Nephron (organoid): ENCODE results near the gene BDKRB2.

Experiments
- H3K27ac Mint-ChIP-seq, 3 experiments: 2 replicates each; pipeline ENCODE4 v1.8.0; 2020; ENCODE audit warnings: mixed read lengths in 3 of 3, mild to moderate bottlenecking in 2 of 3, moderate library complexity in 1 of 3
- H3K27me3 Mint-ChIP-seq: 2 replicates; pipeline ENCODE4 v1.8.0; 2021; ENCODE audit warnings: low read depth, mild to moderate bottlenecking, moderate library complexity, mixed read lengths
- H3K36me3 Mint-ChIP-seq: 2 replicates; pipeline ENCODE4 v1.8.0; 2020; ENCODE audit warnings: low read depth, mixed read lengths
- H3K4me1 Mint-ChIP-seq: 2 replicates; pipeline ENCODE4 v1.8.0; 2020; ENCODE audit warnings: mixed read lengths
- H3K4me3 Mint-ChIP-seq, 3 experiments: 2 replicates each; pipeline ENCODE4 v1.8.0; 2020; ENCODE audit warnings: mild to moderate bottlenecking in 3 of 3, mixed read lengths in 3 of 3, moderate library complexity in 2 of 3
- H3K9me3 Mint-ChIP-seq: 2 replicates; pipeline ENCODE4 v1.8.0; 2020; ENCODE audit warnings: mixed read lengths
- CTCF ChIP-seq, 3 experiments: fragments of 200-600 bp; sonication (generic); IDR thresholded peaks; one replicate each; pipeline ENCODE4 v1.5.0; 2021; ENCODE audit warnings: antibody characterized with exemption in 3 of 3; ENCODE audit not compliant: unreplicated experiment in 3 of 3

The BDKRB2 gene

GRCh38 chr14:96255501-96256366 lies 51.1 kb downstream of the BDKRB2 start, which contains the start of gene BDKRB1:
Gene BDKRB1, plus strand, starts transcription at chr14:96256210. Its CDS starts 7,473 bp downstream, at chr14:96263683.
- H3K27me3 Mint-ChIP-seq = peaks cover 28% of the 10 kb centered on the region
- peaks cover 46% of the 10 kb centered on the region for H3K4me1 Mint-ChIP-seq
- H3K9me3 Mint-ChIP-seq = peaks cover 3% of the 10 kb centered on the region
- H3K27ac Mint-ChIP-seq = no peak within 1 kb of the TSS
- H3K4me3 Mint-ChIP-seq = no peak within 1 kb of the TSS
- TF ChIP-seq CTCF (IDR thresholded peaks at IDR 0.05; ENCODE audit: unreplicated experiment in 3 of 3) = no peak
- peaks cover 3% of the 10 kb centered on the region for H3K36me3 Mint-ChIP-seq

DNA sequence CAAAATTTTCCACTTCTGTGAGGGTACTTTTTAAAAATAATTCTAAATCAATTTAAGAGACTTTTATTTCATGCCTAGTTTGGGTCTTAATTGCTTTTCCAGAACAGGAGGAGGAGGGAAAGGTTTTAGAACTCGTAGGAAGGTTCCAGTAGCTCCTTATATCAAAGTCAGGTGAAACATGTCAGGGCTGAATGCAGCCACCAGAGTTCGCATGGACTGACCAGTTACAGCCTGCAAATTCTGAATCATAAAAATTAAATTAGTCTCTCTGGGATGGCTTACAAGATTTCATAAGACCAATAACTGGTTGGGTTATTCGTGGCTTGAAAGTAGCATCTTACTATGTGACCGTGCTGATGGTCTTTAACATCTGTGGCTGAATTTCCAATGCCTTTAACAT lies 51.8 kb downstream of the BDKRB2 start:
- Mint-ChIP-seq H3K4me1 (peaks cover 53% of the 10 kb centered on the region), H3K27me3 (peaks cover 21% of the 10 kb centered on the region), H3K9me3 (peaks cover 9% of the 10 kb centered on the region), H3K27ac (no peak overlapping the region), H3K4me3 (no peak overlapping the region), H3K36me3 (peaks cover 7% of the 10 kb centered on the region)
- no peak for TF ChIP-seq CTCF (IDR thresholded peaks at IDR 0.05; ENCODE audit: unreplicated experiment in 3 of 3)

DNA sequence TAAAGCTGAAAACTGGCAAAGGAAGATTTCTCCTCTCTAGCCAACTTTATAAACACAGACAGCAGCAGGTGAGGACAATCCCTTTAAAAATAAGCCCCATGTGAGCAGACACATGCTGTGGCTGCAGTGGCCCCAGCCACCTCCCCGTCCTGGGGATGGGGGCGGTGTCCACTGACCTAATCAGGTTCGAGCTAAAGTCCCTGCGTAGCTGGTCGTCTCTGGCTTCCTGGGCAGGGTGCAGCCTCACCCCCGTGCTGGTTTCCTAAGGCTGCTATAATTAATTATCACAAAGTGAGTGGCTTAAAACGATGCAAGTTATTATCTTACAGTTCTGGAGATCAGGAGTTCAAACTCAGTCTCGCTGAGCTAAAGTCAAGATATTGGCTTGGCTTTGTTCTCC lies 52.4 kb downstream of the BDKRB2 start:
- Mint-ChIP-seq H3K27ac (no peak overlapping the region), H3K4me1 (peaks cover 55% of the 10 kb centered on the region), H3K4me3 (no peak overlapping the region), H3K27me3 (peaks cover 24% of the 10 kb centered on the region), H3K9me3 (peaks cover 14% of the 10 kb centered on the region), H3K36me3 (peaks cover 7% of the 10 kb centered on the region)
- TF ChIP-seq CTCF (IDR thresholded peaks at IDR 0.05; ENCODE audit: unreplicated experiment in 3 of 3) = no peak

DNA sequence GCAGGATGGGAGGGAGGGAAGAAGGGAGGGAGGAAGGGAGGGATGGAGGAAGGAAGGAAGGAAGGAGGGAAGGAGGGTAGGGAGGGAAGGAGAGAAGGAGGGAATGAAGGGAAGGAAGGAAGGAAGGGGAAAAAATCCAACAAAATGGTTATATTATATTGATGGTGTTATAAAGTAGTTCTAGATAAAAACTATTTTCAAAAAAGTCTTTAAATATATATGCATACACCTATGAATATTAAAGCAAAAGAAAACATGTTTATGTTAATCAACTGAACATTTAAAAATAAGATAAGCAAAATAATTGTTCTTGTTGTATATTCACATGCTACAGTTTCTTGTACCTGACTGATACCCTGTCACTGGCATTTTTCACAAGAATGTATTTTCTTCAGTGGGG lies 53.3 kb downstream of the BDKRB2 start:
- Mint-ChIP-seq H3K27me3 (peaks cover 24% of the 10 kb centered on the region), H3K4me3 (no peak overlapping the region), H3K27ac (no peak overlapping the region), H3K36me3 (peaks cover 7% of the 10 kb centered on the region), H3K4me1 (peaks cover 53% of the 10 kb centered on the region), H3K9me3 (peaks cover 16% of the 10 kb centered on the region)
- TF ChIP-seq CTCF (IDR thresholded peaks at IDR 0.05; ENCODE audit: unreplicated experiment in 3 of 3) = no peak

- Mint-ChIP-seq H3K27ac (no peak overlapping the region), H3K4me1 (peaks cover 58% of the 10 kb centered on the region), H3K36me3 (peaks cover 7% of the 10 kb centered on the region), H3K27me3 (peaks cover 28% of the 10 kb centered on the region), H3K9me3 (peaks cover 16% of the 10 kb centered on the region), H3K4me3 (no peak overlapping the region)
- no peak for TF ChIP-seq CTCF (IDR thresholded peaks at IDR 0.05; ENCODE audit: unreplicated experiment in 3 of 3)
These were observed 55.7 kb downstream of the BDKRB2 start for GRCh38 chr14:96260341-96260821.
